Measurements from ENCODE around the gene CSPG5.

The CSPG5 gene

DNA sequence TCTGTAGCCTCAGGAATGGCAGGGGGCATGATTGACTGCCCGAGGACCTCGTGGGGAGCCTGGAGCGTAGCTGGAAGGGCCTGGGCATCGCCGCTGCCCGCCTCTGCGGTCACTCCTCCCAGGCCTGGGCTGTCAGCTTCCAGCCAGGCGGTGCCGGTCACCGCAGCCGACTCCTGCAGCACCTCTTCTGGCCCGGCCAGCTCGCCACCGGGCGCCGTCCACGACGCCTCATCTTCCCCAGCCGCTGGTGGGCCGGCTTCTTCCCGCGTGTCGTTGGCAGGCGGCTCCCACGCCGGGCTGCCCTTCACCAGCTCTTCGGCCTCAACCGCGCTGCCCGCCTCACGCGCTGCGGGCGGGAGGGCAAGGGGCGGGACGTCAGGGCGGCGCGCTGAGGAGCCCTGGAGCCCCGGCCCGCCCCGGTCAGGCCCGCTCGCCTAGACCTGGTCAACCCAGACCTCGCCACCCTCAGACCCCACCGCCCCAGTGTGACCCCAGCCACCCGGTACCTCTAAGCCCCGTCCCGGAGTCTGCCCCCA is 1.0 kb downstream of the CSPG5 start:
- no peaks in the 10 kb centered on the region for H3K36me3 Mint-ChIP-seq (ENCODE audit: low read depth)
- ATAC-seq (no peak), DNase-seq (no peak)
- peaks cover 6% of the 10 kb centered on the region for H3K4me1 Mint-ChIP-seq
- peak overlapping the region; percentile 42 for H3K4me3 Mint-ChIP-seq
- H3K27ac Mint-ChIP-seq: no peak overlapping the region
- H3K27me3 Mint-ChIP-seq: peaks cover 37% of the 10 kb centered on the region
- no peaks in the 10 kb centered on the region for H3K9me3 Mint-ChIP-seq

DNA sequence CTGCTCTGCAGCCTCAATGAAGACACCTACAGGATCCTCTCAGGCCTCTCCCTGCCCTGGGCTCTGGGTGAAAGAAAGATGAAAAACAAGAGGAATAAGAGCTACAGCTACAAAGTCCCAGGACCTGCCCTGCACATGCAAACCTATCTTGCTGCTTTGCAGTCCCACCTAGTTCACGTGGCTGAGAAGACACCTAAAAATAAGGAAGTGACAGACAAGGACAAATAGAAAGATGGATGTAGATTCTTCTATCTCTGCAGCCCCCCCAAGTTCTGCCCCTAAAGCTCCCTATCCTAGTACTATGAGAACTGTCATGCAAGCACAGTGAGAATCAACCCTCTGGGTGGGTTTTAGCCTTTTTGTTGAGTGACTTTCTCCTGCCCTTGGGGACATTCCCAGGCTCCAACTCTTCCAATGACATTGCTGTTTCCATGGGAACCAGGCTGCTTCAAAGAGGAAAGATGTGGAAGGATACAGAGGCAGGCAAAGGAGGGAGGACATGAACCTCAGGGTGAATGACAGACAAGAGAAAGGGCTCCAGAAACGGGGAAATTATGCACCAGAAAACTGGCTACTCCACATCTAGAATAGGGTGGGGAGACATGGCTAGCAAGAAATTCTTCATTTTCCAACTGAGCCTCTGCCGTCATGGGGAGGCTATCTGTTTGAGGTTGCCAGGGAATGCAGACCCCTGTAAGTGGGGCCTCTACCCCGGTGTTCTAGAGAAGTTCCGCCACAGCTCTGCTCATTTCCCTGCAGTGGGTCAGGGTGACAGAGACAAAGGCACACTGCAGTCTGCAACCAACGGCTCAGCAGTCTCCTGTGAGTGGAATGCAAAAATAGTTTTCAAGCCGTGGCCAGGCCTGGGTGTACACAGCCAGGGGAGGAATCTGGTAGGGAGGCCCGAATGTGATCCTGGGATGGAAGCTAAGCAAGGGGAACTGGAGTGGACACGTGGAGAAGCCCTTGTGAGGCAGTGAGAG is 5.2 kb downstream of the CSPG5 start:
- DNase-seq (no peak), ATAC-seq (no peak)
- peaks cover 21% of the 10 kb centered on the region for H3K27me3 Mint-ChIP-seq
- no peak overlapping the region for H3K4me3 Mint-ChIP-seq
- H3K27ac Mint-ChIP-seq: no peak overlapping the region
- H3K4me1 Mint-ChIP-seq: peaks cover 4% of the 10 kb centered on the region
- no peaks in the 10 kb centered on the region for H3K9me3 Mint-ChIP-seq
- no peaks in the 10 kb centered on the region for H3K36me3 Mint-ChIP-seq (ENCODE audit: low read depth)

DNA sequence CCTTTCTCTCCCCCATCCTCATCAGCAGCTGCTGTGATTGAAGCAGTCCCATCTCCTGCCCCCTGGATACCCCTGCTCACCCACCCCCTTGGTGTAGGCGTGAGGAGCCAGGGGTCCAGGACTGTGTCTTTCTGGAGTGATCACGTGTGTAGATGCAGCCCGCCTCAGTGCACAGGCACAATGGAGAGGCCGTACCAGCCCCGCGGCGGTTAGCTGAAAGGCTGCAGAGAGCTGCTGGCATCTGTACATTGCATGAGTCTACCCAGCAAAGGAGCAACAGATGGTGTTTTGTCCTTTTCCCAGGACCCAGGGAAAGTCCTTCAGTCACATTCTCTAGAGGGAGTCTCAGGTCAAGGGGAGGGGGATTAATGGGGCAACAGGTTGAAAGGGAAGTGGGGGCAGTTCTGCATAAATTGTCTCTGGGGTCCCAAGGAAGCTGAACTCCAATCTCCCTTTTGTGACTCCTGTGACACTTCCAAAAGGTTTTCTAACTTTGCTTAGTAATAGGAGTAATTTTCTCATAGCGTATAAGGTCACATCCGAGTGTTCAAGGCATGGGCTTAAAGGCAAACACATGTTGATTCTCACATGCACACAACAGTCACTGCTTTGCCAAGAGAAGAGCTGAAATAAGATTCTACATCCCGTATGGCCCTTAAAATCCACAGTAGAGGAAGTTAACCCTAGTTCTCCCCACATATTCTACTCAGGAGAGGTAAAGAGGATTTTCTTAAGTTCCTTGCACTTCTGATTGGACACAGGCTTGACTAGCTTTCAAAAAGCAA is 7.1 kb downstream of the CSPG5 start:
- H3K4me1 Mint-ChIP-seq: no peaks in the 10 kb centered on the region
- no peak for ATAC-seq
- no peaks in the 10 kb centered on the region for H3K36me3 Mint-ChIP-seq (ENCODE audit: low read depth)

DNA sequence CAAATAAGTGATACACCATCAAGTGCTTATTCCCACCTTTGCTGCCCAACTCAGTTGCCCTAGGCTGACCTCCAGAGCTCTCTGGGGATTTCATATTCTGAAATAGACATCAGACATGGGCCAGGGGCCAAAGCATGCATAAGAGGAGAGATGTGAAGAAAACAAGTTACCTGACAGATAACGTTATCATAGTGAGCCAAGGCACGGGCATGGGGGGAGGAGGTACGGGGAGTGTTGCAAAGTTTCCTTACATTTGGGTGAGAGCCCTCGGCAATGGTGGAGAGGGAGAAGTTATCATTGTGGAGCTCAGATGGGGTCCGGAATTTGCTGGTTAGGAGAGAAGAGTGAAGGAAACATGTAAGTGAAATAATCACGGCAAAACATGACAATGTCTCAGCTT is 9.8 kb downstream of the CSPG5 start:
- no peaks in the 10 kb centered on the region for H3K4me1 Mint-ChIP-seq
- H3K27ac Mint-ChIP-seq: no peak overlapping the region
- H3K36me3 Mint-ChIP-seq (ENCODE audit: low read depth): no peaks in the 10 kb centered on the region
- peaks cover 4% of the 10 kb centered on the region for H3K27me3 Mint-ChIP-seq
- DNase-seq (no peak), ATAC-seq (no peak)
- no peaks in the 10 kb centered on the region for H3K9me3 Mint-ChIP-seq
- H3K4me3 Mint-ChIP-seq: no peak overlapping the region

More for the DNA sequence above, 7.1 kb downstream of the CSPG5 start:
- Mint-ChIP-seq H3K27ac (no peak overlapping the region), H3K4me3 (no peak overlapping the region), H3K9me3 (no peaks in the 10 kb centered on the region), H3K27me3 (peaks cover 15% of the 10 kb centered on the region)
- no peak for DNase-seq

DNA sequence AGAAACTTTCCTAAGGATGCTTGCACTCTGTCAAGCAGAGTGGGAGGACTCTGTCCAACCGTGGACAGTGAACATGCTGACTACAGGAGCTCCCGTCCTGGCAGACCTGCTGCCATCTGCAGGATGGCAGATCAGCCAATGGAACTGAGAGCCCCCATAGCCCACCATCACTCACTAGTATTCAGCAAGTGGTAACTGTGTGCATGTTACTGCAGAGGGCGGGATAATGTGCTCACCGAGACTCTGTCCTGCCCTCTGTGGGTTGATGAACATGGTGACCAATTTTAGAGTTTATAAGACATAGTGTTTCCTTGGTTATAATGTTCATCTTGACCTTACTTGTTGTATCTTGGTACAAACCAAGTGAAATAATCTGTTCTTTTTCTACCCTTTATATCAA is 11.5 kb downstream of the CSPG5 start:
- H3K9me3 Mint-ChIP-seq: no peaks in the 10 kb centered on the region

DNA sequence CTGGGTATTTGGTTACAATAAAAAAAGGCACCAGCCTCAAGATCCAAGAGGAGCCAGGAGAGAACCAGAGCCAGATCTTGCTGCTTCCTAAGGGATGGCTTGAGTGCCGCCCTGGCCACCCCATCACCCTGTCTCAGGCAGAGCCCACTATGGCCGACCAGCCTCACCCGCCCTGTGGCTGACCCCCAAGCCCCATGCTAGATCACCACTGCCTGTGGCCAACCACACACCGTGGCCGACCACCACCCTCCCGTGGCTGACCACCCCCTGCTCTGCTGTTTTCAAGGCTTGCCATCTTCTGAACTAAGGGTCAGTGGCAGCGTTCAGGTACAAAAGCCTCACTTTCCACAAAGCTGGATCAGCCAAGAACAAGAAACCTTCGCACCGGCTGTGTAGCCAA is 12.0 kb downstream of the CSPG5 start:
- Mint-ChIP-seq H3K36me3 (ENCODE audit: low read depth) (no peaks in the 10 kb centered on the region), H3K4me1 (no peaks in the 10 kb centered on the region), H3K27me3 (no peaks in the 10 kb centered on the region), H3K9me3 (no peaks in the 10 kb centered on the region), H3K27ac (no peak overlapping the region), H3K4me3 (no peak overlapping the region)
- no peak for DNase-seq
- no peak for ATAC-seq

More for the DNA sequence above, 11.5 kb downstream of the CSPG5 start:
- ATAC-seq (no peak), DNase-seq (no peak)
- Mint-ChIP-seq H3K36me3 (ENCODE audit: low read depth) (no peaks in the 10 kb centered on the region), H3K4me3 (no peak overlapping the region), H3K27ac (no peak overlapping the region), H3K27me3 (peaks cover 2% of the 10 kb centered on the region), H3K4me1 (no peaks in the 10 kb centered on the region)

DNA sequence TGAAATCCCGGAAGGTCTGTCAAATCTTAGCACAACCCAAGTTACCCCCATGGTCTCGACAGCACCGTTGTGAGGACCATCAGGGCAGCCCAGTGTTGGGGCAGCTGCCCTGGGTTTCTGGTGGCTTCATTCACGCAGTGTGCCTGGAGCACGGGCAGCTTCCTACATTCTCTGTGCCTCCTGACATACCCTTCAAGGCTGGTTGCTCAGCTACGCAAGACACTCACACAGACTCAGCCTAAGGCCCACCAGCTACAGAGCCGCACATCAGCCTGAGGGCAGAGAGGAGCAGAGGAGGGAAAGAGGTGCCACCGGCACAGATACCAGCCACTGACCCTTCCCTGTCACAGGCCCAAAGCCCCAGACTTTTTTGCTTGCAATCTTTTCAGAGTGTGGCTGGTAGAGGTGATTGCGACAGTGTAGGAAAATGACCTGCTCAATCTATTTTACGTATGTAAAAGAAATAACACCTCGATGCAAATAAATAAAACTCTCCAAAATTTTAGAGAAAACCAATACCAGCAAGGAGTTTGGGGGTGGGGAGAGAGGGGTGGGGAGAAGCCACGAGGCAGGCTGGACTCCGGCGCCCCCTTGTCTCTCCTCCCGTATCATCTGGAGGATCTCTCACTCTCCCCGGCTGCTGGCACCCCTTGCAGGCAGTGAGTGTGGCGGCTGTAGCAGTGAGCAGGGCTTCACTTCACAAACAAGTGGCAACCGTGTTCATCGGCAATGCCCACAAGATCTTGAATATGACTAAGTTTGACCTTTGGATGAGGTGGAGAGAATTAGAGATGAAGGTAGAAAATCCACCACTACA is 12.7 kb downstream of the CSPG5 start:
- no peaks in the 10 kb centered on the region for H3K36me3 Mint-ChIP-seq (ENCODE audit: low read depth)
- H3K9me3 Mint-ChIP-seq: no peaks in the 10 kb centered on the region
- H3K27me3 Mint-ChIP-seq: peaks cover 1% of the 10 kb centered on the region
- no peak for ATAC-seq
- DNase-seq: no peak
- no peak overlapping the region for H3K27ac Mint-ChIP-seq
- H3K4me3 Mint-ChIP-seq: no peak overlapping the region
- H3K4me1 Mint-ChIP-seq: no peaks in the 10 kb centered on the region

DNA sequence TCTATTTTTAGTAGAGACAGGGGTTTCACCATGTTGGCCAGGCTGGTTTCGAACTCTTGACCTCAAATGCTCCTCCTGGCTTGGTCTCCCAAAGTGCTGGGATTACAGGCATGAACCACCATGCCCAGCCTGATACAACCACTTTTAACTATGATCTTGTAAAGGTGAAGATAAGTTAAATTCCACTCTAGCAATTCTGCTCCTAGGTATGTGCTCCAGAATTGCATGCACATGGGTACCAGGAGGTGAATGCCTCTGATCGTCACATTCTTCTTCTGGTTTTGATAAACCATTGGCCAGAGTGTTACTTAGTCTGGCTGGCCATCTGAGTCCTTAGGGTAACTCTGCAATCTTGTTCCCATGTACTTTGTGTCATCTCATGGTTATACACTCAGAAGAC is 22.3 kb downstream of the CSPG5 start:
- DNase-seq (no peak), ATAC-seq (no peak)
- no peaks in the 10 kb centered on the region for H3K36me3 Mint-ChIP-seq (ENCODE audit: low read depth)
- no peaks in the 10 kb centered on the region for H3K4me1 Mint-ChIP-seq
- H3K9me3 Mint-ChIP-seq: no peaks in the 10 kb centered on the region
- no peak overlapping the region for H3K27ac Mint-ChIP-seq
- peaks cover 5% of the 10 kb centered on the region for H3K27me3 Mint-ChIP-seq
- no peak overlapping the region for H3K4me3 Mint-ChIP-seq

DNA sequence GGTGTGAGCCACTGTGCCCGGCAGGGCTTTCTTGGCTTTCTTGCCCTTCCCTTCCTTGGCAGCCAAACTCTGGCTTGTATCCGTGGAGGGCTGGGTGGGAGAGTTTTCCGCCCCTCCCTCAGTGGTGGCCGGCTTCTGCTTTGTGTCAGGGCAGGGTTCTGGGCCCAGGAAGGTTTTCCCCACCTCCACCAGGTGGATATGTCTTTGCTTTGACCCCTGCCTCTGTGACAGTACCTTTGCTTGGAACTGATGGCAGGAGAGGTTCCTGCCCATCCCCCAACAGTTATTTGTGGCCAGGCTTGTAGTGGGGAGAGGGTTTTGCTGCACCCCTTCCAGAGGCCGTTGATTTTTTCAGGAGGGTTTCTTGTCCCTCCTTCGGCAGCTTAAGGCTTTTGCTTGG is 24.3 kb downstream of the CSPG5 start:
- H3K4me1 Mint-ChIP-seq: no peaks in the 10 kb centered on the region
- H3K9me3 Mint-ChIP-seq: no peaks in the 10 kb centered on the region
- H3K27ac Mint-ChIP-seq: no peak overlapping the region
- no peak overlapping the region for H3K4me3 Mint-ChIP-seq
- ATAC-seq (no peak), DNase-seq (no peak)
- H3K36me3 Mint-ChIP-seq (ENCODE audit: low read depth): no peaks in the 10 kb centered on the region
- peaks cover 9% of the 10 kb centered on the region for H3K27me3 Mint-ChIP-seq

DNA sequence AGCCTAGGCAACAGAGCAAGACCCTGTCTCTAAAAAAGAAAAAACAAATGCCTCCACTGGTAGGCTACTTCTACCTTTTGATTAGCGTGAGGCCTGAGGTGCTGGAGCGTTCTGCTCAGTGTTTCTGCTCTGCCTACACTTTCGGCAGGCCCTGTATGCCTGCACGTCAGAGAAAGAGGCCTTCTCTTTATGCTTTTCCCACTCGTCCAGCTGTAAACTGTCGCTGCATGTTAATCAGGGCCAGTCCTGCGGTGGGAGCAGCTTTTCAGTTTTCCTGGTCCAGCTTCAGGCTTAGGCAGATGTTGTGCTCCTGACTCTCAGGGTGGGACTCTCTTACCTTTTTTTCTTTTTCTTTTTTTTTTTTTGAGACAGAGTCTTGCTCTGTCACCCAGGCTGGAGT is 25.3 kb downstream of the CSPG5 start:
- no peak for ATAC-seq
- H3K9me3 Mint-ChIP-seq: no peaks in the 10 kb centered on the region
- no peak overlapping the region for H3K4me3 Mint-ChIP-seq
- no peaks in the 10 kb centered on the region for H3K4me1 Mint-ChIP-seq
- H3K27me3 Mint-ChIP-seq: peaks cover 11% of the 10 kb centered on the region
- no peaks in the 10 kb centered on the region for H3K36me3 Mint-ChIP-seq (ENCODE audit: low read depth)
- DNase-seq: no peak
- no peak overlapping the region for H3K27ac Mint-ChIP-seq

DNA sequence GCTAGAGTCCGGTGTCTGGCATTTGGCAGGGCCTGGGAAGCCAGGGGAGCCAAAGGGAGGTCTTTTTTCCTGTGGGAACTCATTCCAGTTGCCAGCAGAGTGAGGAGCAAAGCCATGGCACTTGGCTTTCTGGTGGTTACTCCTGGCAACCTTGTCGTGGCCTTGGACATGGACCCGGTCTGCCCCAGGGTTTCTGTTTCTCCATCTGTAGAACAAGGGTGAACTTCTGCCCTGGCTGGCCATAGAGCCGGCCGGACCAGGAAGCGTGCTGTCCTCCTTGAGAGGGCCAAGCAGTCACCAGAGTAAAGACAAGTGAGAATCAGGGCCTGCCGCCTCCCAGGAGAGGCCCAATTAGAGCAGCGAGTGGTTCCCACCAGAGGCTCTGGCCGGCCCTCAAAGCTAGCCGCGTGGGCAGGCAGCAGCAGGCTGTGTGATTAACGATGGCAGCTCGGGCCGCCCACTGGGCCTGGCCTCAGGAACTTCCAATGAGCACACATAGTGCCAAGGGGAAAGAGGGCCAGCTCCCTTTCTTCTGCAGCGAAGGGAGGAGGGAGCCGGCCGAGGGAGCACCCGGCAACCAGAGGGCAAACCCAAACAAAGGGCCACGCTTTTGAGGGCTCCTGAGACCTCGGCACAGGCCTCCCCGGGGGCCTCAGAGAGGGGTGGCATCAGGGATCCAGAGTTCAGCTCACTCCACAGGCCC is 36.0 kb downstream of the CSPG5 start:
- no peak for ATAC-seq
- Mint-ChIP-seq H3K36me3 (ENCODE audit: low read depth) (no peaks in the 10 kb centered on the region), H3K9me3 (no peaks in the 10 kb centered on the region), H3K27me3 (peaks cover 4% of the 10 kb centered on the region), H3K4me1 (peaks cover 7% of the 10 kb centered on the region), H3K4me3 (no peak overlapping the region), H3K27ac (no peak overlapping the region)
- no peak for DNase-seq

DNA sequence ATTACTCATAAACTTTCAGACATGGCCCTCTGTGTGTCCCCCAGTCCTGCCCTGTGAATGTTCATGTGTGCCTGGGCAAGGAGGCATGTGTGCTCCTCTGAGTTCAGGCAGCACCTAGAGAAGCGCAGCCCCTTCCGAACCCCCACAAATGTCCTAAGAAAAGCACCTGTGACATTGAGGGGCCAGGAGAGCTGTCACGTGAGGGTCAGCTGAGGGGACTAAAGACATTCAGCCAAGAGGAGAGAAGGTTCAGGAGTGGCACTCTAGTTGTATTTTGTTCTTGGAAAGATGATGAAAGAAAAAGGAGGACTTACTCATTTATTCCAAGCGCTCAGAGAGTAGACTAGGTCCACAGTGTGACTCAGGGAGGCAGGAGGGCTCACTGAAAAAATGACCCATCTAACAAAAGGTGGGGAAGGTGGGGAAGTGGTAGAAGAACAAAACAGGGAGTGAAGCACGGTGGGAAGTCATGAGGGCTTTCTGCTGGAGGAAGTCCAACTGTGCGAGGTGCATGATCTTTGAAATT is 37.0 kb downstream of the CSPG5 start:
- Mint-ChIP-seq H3K4me1 (peaks cover 7% of the 10 kb centered on the region), H3K4me3 (no peak overlapping the region), H3K27me3 (peaks cover 4% of the 10 kb centered on the region), H3K9me3 (no peaks in the 10 kb centered on the region), H3K27ac (peak overlapping the region; percentile 13), H3K36me3 (ENCODE audit: low read depth) (no peaks in the 10 kb centered on the region)
- no peak for DNase-seq
- peak; percentile 67 for ATAC-seq

DNA sequence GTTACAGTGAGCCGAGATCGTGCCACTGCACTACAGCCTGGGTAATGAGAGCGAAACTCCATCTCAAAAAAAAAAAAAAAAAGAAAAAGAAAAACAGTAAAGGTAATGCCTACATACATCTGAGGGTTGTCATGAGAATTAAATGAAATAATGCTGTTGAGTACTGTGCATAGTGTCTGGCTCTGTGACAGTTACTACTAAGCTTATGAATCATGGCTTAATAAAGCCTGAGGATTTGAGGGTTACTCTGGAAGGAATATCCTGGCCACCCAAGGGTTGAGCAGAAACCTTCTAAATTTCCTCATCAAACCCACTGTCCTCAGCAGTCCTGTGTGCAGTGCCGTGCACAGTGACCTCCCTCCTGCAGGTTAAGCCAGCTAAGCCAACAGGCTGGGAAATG is 38.4 kb downstream of the CSPG5 start:
- Mint-ChIP-seq H3K27me3 (peaks cover 4% of the 10 kb centered on the region), H3K36me3 (ENCODE audit: low read depth) (no peaks in the 10 kb centered on the region), H3K9me3 (no peaks in the 10 kb centered on the region), H3K4me1 (peaks cover 7% of the 10 kb centered on the region), H3K27ac (no peak overlapping the region), H3K4me3 (no peak overlapping the region)
- no peak for ATAC-seq
- no peak for DNase-seq
